HG02938 (cell line): ENCODE data around the gene ACVR1B.

Source experiments
- ATAC-seq: cut with Tn5 transposase; IDR thresholded peaks from one replicate; pipeline ENCODE4 v1.9.1; 2021; ENCODE audit warnings: mild to moderate bottlenecking, moderate library complexity; ENCODE audit not compliant: unreplicated experiment

The ACVR1B gene

GRCh38 chr12:52003591-52003990 lies 52.1 kb downstream of the ACVR1B start:
- no peak for ATAC-seq

GRCh38 chr12:52004042-52004648 lies 52.6 kb downstream of the ACVR1B start:
- no peak for ATAC-seq

GRCh38 chr12:52005218-52005902 lies 53.9 kb downstream of the ACVR1B start:
- no peak for ATAC-seq

- peak; percentile 61 for ATAC-seq
Measured at GRCh38 chr12:52005903-52006703, 54.6 kb downstream of the ACVR1B start.

GRCh38 chr12:52006726-52007157 lies 55.2 kb downstream of the ACVR1B start, which contains the start of gene TAMALIN:
Gene TAMALIN (plus strand): TSS chr12:52006946. CDS start chr12:52007020, 74 bp downstream.
- ATAC-seq, result no peak

GRCh38 chr12:52007158-52007921 lies 55.8 kb downstream of the ACVR1B start:
- no peak for ATAC-seq

- no peak for ATAC-seq
Measured at GRCh38 chr12:52007982-52008510, 56.5 kb downstream of the ACVR1B start.

- no peak for ATAC-seq
Measured at GRCh38 chr12:52009081-52009751, 57.7 kb downstream of the ACVR1B start.

- no peak for ATAC-seq
Measured at GRCh38 chr12:52010152-52010622, 58.7 kb downstream of the ACVR1B start.

- ATAC-seq, result no peak
Measured at GRCh38 chr12:52010692-52011601, 59.4 kb downstream of the ACVR1B start.

- no peak for ATAC-seq
Measured at GRCh38 chr12:52011602-52012214, 60.2 kb downstream of the ACVR1B start.

GRCh38 chr12:52013626-52014310 lies 62.3 kb downstream of the ACVR1B start:
- ATAC-seq, result no peak

- no peak for ATAC-seq
Measured at GRCh38 chr12:52014567-52015530, 63.4 kb downstream of the ACVR1B start.

GRCh38 chr12:52015532-52016041 lies 64.1 kb downstream of the ACVR1B start:
- ATAC-seq, result no peak

- no peak for ATAC-seq
Measured at GRCh38 chr12:52018433-52019112, 67.1 kb downstream of the ACVR1B start.
